Endometrial microvascular endothelial cells (primary cell): ENCODE measurements around the gene PNKP. TPM values are rescaled to one million over a fixed set of nuclear protein-coding genes. Genes with fewer than 3 reads are reported as not detected.

Experiments
- in situ Hi-C: cut with HindIII; loops from 2 replicates; pipeline ENCODE4 v1.10.0; 2017; ENCODE audit warnings: low sequenced_read_pairs, low pct_unique_long_range_greater_than_20kb; ENCODE audit errors: inconsistent ontology term
- total RNA-seq: library from RNA; depleted of rRNA; stranded (reverse); fragments of >200 nt; gene quantifications from one replicate; pipeline ENCODE4 v1.2.3, GENCODE V29; 2015; ENCODE audit errors: inconsistent ontology term

Gene PNKP
- total RNA-seq, 1 donor from 2014 or later, result 50.6 TPM

- in situ Hi-C loops, result no loop called here
Observed at GRCh38 chr19:49863254-49863934, 4.0 kb downstream of the PNKP start.

GRCh38 chr19:49862391-49863253 is 4.8 kb downstream of the PNKP start:
- in situ Hi-C loops, result no loop called here

- in situ Hi-C loops, result no loop called here
Observed at GRCh38 chr19:49861541-49862378, 5.6 kb downstream of the PNKP start.

- in situ Hi-C loops, result no loop called here
Observed at GRCh38 chr19:49861107-49861506, 6.3 kb downstream of the PNKP start.

GRCh38 chr19:49860336-49861102 is 6.9 kb downstream of the PNKP start:
- in situ Hi-C loops, result no loop called here

- in situ Hi-C loops, result no loop called here
Observed at GRCh38 chr19:49859682-49860335, 7.6 kb downstream of the PNKP start.

- in situ Hi-C loops, result no loop called here
Observed at GRCh38 chr19:49858088-49858985, 9.0 kb downstream of the PNKP start.

GRCh38 chr19:49857838-49858087 is 9.6 kb downstream of the PNKP start:
- in situ Hi-C loops, result no loop called here

GRCh38 chr19:49857061-49857837 is 10.1 kb downstream of the PNKP start:
- in situ Hi-C loops, result no loop called here

GRCh38 chr19:49856574-49857021 is 10.8 kb downstream of the PNKP start:
- in situ Hi-C loops, result no loop called here

- in situ Hi-C loops, result no loop called here
Observed at GRCh38 chr19:49855676-49856573, 11.5 kb downstream of the PNKP start.

- in situ Hi-C loops, result no loop called here
Observed at GRCh38 chr19:49855277-49855675, 12.1 kb downstream of the PNKP start.

- in situ Hi-C loops, result no loop called here
Observed at GRCh38 chr19:49854378-49855263, 12.8 kb downstream of the PNKP start.

GRCh38 chr19:49853852-49854377 is 13.5 kb downstream of the PNKP start:
- in situ Hi-C loops, result no loop called here

- in situ Hi-C loops, result no loop called here
Observed at GRCh38 chr19:49852631-49853126, 14.7 kb downstream of the PNKP start.
